Measurements from ENCODE around the gene TMEM247.

The TMEM247 gene

GRCh38 chr2:46479265-46479664 lies at the start of gene TMEM247:
TMEM247 (plus strand) TSS chr2:46479565.
- DNase-seq, result no peak

GRCh38 chr2:46430413-46430812 lies 49.0 kb upstream of the TMEM247 start:
- no peak for DNase-seq

GRCh38 chr2:46430992-46431391 lies 48.4 kb upstream of the TMEM247 start:
- no peak for DNase-seq

GRCh38 chr2:46431481-46432235 lies 47.7 kb upstream of the TMEM247 start:
- no peak for DNase-seq

GRCh38 chr2:46434851-46435273 lies 44.5 kb upstream of the TMEM247 start:
- no peak for DNase-seq

GRCh38 chr2:46435353-46435752 lies 44.0 kb upstream of the TMEM247 start:
- no peak for DNase-seq

- DNase-seq, result peak; percentile 41
Observed at GRCh38 chr2:46435796-46436360, 43.5 kb upstream of the TMEM247 start.

GRCh38 chr2:46436800-46437199 lies 42.6 kb upstream of the TMEM247 start:
- no peak for DNase-seq

GRCh38 chr2:46438102-46438501 lies 41.3 kb upstream of the TMEM247 start:
- DNase-seq, result no peak

GRCh38 chr2:46438794-46439193 lies 40.6 kb upstream of the TMEM247 start:
- DNase-seq, result no peak

- no peak for DNase-seq
Observed at GRCh38 chr2:46439582-46439981, 39.8 kb upstream of the TMEM247 start.

- DNase-seq, result no peak
Observed at GRCh38 chr2:46441838-46442712, 37.3 kb upstream of the TMEM247 start.

GRCh38 chr2:46444732-46445131 lies 34.6 kb upstream of the TMEM247 start:
- DNase-seq, result no peak

GRCh38 chr2:46445556-46445955 lies 33.8 kb upstream of the TMEM247 start:
- no peak for DNase-seq

- no peak for DNase-seq
Observed at GRCh38 chr2:46446871-46447568, 32.3 kb upstream of the TMEM247 start.

- DNase-seq, result no peak
Observed at GRCh38 chr2:46447649-46448048, 31.7 kb upstream of the TMEM247 start.

GRCh38 chr2:46448111-46448510 lies 31.3 kb upstream of the TMEM247 start:
- no peak for DNase-seq

GRCh38 chr2:46448641-46449040 lies 30.7 kb upstream of the TMEM247 start:
- DNase-seq, result no peak

- no peak for DNase-seq
Observed at GRCh38 chr2:46449700-46450099, 29.7 kb upstream of the TMEM247 start.

GRCh38 chr2:46451131-46451711 lies 28.1 kb upstream of the TMEM247 start:
- no peak for DNase-seq

GRCh38 chr2:46456789-46457188 lies 22.6 kb upstream of the TMEM247 start:
- no peak for DNase-seq

GRCh38 chr2:46458763-46459500 lies 20.4 kb upstream of the TMEM247 start:
- no peak for DNase-seq
